Measurements from ENCODE around the gene HES2.
"Not testable (repeated sequence)": the region's sequence is repeated elsewhere in the genome, so short reads cannot be mapped to it uniquely, and the experiment has no call there.

HES2 gene

DNA sequence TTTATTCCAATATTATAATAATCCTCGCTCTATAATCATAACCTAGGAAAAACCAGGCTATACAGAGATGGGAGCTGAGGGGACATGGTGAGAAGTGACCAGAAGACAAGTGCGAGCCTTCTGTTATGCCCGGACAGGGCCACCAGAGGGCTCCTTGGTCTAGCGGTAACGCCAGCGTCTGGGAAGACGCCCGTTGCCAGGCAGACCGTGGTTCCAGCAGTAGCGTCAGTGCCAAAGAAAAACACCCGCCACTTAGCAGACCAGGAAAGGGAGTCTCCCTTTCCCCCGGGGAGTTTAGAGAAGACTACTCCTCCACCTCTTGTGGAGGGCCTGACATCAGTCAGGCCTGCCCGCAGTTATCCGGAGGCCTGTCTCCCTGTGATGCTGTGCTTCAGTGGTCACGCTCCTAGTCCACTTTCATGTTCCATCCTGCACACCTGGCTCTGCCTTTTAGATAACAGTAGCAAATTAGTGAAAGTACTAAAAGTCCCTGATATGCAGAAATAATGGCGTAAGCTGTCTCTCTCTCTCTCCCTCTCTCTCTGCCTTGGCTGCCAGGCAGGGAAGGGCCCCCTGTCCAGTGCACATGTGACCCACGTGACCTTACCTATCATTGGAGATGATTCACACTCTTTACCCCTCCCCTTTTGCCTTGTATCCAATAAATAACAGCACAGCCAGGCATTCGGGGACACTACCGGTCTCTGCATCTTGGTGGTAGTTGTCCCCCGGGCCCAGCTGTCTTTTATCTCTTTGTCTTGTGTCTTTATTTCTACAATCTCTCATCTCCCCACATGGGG, 56.4 kb downstream of the HES2 start:
- DNase-seq (ENCODE audit: low spot score); in situ Hi-C loops (cut with MboI; ENCODE audit: low sequenced_read_pairs, unreplicated experiment): not testable (repeated sequence)
- TF ChIP-seq, protein P1, sequence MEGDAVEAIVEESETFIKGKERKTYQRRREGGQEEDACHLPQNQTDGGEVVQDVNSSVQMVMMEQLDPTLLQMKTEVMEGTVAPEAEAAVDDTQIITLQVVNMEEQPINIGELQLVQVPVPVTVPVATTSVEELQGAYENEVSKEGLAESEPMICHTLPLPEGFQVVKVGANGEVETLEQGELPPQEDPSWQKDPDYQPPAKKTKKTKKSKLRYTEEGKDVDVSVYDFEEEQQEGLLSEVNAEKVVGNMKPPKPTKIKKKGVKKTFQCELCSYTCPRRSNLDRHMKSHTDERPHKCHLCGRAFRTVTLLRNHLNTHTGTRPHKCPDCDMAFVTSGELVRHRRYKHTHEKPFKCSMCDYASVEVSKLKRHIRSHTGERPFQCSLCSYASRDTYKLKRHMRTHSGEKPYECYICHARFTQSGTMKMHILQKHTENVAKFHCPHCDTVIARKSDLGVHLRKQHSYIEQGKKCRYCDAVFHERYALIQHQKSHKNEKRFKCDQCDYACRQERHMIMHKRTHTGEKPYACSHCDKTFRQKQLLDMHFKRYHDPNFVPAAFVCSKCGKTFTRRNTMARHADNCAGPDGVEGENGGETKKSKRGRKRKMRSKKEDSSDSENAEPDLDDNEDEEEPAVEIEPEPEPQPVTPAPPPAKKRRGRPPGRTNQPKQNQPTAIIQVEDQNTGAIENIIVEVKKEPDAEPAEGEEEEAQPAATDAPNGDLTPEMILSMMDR (IDR thresholded peaks at IDR 0.05; ENCODE audit: borderline replicate concordance, control extremely low read depth, extremely low read depth, insufficient read depth, missing control alignments), result peak; percentile 35

Data from GM13976 (cell line).